Neural cell (in vitro differentiated cells): ENCODE results near the gene DUSP12. TPM values are rescaled to one million over a fixed set of nuclear protein-coding genes. Genes with fewer than 3 reads are reported as not detected.

Experiments
- H2AFZ ChIP-seq: fragments of 200-600, 300-800 bp; sonication (generic), shearing (Covaris generic); 2 replicates; pipeline ENCODE4 v1.6.0; 2014; ENCODE audit warnings: low read depth, mild to moderate bottlenecking, antibody characterized with exemption, low read length, moderate library complexity
- H3F3A ChIP-seq: fragments of 200-600 bp; shearing (Covaris generic); 2 replicates; pipeline ENCODE4 v1.6.1; 2016; ENCODE audit warnings: mild to moderate bottlenecking, moderate library complexity, mixed read lengths, antibody characterized with exemption, low read length; ENCODE audit not compliant: insufficient read depth, poor library complexity, severe bottlenecking
- H3K27ac ChIP-seq: fragments of 200-600, 300-800 bp; sonication (generic), shearing (Covaris generic); 2 replicates; pipeline ENCODE4 v1.5.1; 2014; ENCODE audit warnings: mild to moderate bottlenecking, low read length, moderate library complexity
- H3K27me3 ChIP-seq: fragments of 300-800, 200-600 bp; sonication (generic), shearing (Covaris generic); 2 replicates; pipeline ENCODE4 v1.6.0; 2014; ENCODE audit warnings: mild to moderate bottlenecking, low read depth, low read length, moderate library complexity; ENCODE audit not compliant: insufficient read depth
- H3K36me3 ChIP-seq: fragments of 300-800, 200-600 bp; sonication (generic), shearing (Covaris generic); 2 replicates; pipeline ENCODE4 v1.5.1; 2014; ENCODE audit warnings: mild to moderate bottlenecking, antibody characterized with exemption, low read length, moderate library complexity; ENCODE audit not compliant: insufficient read depth
- H3K4me2 ChIP-seq: fragments of 300-800, 200-600 bp; sonication (generic), shearing (Covaris generic); 2 replicates; pipeline ENCODE4 v1.6.0; 2014; ENCODE audit warnings: mild to moderate bottlenecking, low read length
- H3K4me3 ChIP-seq: fragments of 300-800, 200-600 bp; sonication (generic), shearing (Covaris generic); 2 replicates; pipeline ENCODE4 v1.5.1; 2014; ENCODE audit warnings: mild to moderate bottlenecking, low read length, moderate library complexity
- H3K79me2 ChIP-seq: fragments of 200-600 bp; shearing (Covaris generic); replicated peaks from 2 replicates; pipeline ENCODE4 v1.6.0; 2014; ENCODE audit warnings: mild to moderate bottlenecking, low read length, moderate library complexity; ENCODE audit not compliant: insufficient read depth
- H3K9ac ChIP-seq: fragments of 300-800, 200-600 bp; sonication (generic), shearing (Covaris generic); 2 replicates; pipeline ENCODE4 v1.6.1; 2016; ENCODE audit warnings: mild to moderate bottlenecking, low read length, mixed read lengths
- H3K9me2 ChIP-seq: fragments of 200-600 bp; shearing (Covaris generic); 2 replicates; pipeline ENCODE4 v1.6.1; 2016; ENCODE audit warnings: mild to moderate bottlenecking, low read length, mixed read lengths; ENCODE audit not compliant: insufficient read depth
- H3K9me3 ChIP-seq: fragments of 200-600, 300-800 bp; sonication (generic), shearing (Covaris generic); 2 replicates; pipeline ENCODE4 v1.6.1; 2016; ENCODE audit warnings: mild to moderate bottlenecking, mixed run types, low read length, moderate library complexity, mixed read lengths
- H4K20me1 ChIP-seq: fragments of 200-600 bp; shearing (Covaris generic); 2 replicates; pipeline ENCODE4 v1.6.1; 2016; ENCODE audit warnings: mild to moderate bottlenecking, mixed run types; ENCODE audit not compliant: insufficient read depth
- EP300 ChIP-seq: fragments of 450-650 bp; conservative IDR thresholded peaks from 2 replicates; pipeline ENCODE4 v1.6.1; 2014; ENCODE audit warnings: antibody characterized with exemption, mild to moderate bottlenecking, moderate library complexity; ENCODE audit not compliant: poor library complexity, severe bottlenecking
- EZH2 ChIP-seq: fragments of 200-600, 300-800 bp; shearing (Covaris generic), sonication (generic); IDR thresholded peaks from 2 replicates; pipeline ENCODE4 v1.6.1; 2014; ENCODE audit warnings: antibody characterized with exemption, low read length, borderline replicate concordance, mild to moderate bottlenecking; ENCODE audit not compliant: insufficient read depth, poor library complexity, severe bottlenecking
- MXI1 ChIP-seq: fragments of 450-650 bp; conservative IDR thresholded peaks from 2 replicates; pipeline ENCODE4 v1.6.1; 2014; ENCODE audit warnings: antibody characterized with exemption, mild to moderate bottlenecking; ENCODE audit not compliant: poor library complexity, severe bottlenecking
- POLR2AphosphoS5 ChIP-seq: IDR thresholded peaks from 2 replicates; pipeline ENCODE4 v1.6.1; 2012
- RAD21 ChIP-seq: fragments of 450-650 bp; conservative IDR thresholded peaks from 2 replicates; pipeline ENCODE4 v1.6.1; 2014; ENCODE audit warnings: antibody characterized with exemption, mild to moderate bottlenecking, moderate library complexity
- SMC3 ChIP-seq: fragments of 450-650 bp; conservative IDR thresholded peaks from 2 replicates; pipeline ENCODE4 v1.6.1; 2014; ENCODE audit warnings: antibody characterized with exemption, mild to moderate bottlenecking, moderate library complexity; ENCODE audit not compliant: poor library complexity
- TAF1 ChIP-seq: IDR thresholded peaks from 2 replicates; pipeline ENCODE4 v1.6.1; 2012; ENCODE audit warnings: low read depth
- polyA plus RNA-seq: library from polyadenylated mRNA; depleted of rRNA; stranded (reverse); fragments of >200 nt; gene quantifications from 2 replicates; pipeline ENCODE4 v1.2.3, GENCODE V29; 2014
- TF ChIP-seq, protein P1 (sequence below): fragments of 450-650 bp; IDR thresholded peaks from 2 replicates; pipeline ENCODE4 v1.5.1; 2014; ENCODE audit warnings: antibody characterized with exemption, mild to moderate bottlenecking, moderate library complexity; ENCODE audit not compliant: poor library complexity, severe bottlenecking
- TF ChIP-seq, protein P2 (sequence below): IDR thresholded peaks from 2 replicates; pipeline ENCODE4 v1.6.1; 2012; ENCODE audit warnings: borderline replicate concordance

The DUSP12 gene
- polyA plus RNA-seq, 1 donor from 2014 or later, result 209 TPM

DNA sequence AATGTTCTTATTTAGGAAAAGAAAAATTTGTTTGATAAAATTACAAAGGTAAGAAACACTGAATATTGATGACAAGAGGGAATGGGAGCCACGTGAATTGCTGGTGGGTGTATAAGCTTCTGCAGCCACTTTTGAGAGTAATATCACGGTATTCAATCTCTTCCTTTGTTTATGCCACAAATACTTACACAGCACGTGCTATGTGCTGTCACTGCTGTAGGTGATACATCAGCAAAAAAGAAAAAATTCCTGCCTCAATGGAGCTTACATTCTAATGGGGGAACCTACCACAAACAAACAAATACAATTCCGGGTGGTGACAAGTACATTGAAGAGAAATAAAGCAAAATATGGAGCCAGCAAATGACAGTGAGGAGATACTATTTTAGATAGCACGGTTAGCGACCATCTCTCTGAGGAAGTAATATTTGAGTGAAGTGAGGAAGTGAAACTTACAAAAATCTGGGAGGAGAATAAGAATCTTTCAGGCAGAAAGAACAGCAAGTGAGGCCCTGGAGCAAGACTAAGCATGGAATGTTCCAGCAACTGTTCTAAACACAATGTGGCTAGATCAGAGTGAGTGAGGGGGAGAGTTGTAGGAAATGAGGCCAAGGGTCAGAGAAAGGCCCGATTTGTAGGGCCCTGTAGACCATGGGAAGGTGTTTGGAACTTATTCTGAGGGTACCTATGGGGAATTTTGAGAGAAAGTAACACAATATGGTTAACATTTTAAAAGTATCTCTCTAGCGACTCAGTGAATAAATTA is 30.8 kb upstream of the DUSP12 start:
- Histone ChIP-seq H4K20me1 (no peaks in the 10 kb centered on the region), H3K9ac (no peak overlapping the region), H3K4me2 (no peak overlapping the region), H3K9me2 (no peaks in the 10 kb centered on the region), H3K4me3 (no peak overlapping the region), H3K27ac (no peak overlapping the region), H3K36me3 (no peaks in the 10 kb centered on the region), H3F3A (no peaks in the 10 kb centered on the region), H3K9me3 (no peaks in the 10 kb centered on the region), H3K79me2 (no peaks in the 10 kb centered on the region), H3K27me3 (peaks cover 5% of the 10 kb centered on the region), H2AFZ (no peak overlapping the region)
- TF ChIP-seq, protein P1, sequence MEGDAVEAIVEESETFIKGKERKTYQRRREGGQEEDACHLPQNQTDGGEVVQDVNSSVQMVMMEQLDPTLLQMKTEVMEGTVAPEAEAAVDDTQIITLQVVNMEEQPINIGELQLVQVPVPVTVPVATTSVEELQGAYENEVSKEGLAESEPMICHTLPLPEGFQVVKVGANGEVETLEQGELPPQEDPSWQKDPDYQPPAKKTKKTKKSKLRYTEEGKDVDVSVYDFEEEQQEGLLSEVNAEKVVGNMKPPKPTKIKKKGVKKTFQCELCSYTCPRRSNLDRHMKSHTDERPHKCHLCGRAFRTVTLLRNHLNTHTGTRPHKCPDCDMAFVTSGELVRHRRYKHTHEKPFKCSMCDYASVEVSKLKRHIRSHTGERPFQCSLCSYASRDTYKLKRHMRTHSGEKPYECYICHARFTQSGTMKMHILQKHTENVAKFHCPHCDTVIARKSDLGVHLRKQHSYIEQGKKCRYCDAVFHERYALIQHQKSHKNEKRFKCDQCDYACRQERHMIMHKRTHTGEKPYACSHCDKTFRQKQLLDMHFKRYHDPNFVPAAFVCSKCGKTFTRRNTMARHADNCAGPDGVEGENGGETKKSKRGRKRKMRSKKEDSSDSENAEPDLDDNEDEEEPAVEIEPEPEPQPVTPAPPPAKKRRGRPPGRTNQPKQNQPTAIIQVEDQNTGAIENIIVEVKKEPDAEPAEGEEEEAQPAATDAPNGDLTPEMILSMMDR, result no peak
- TF ChIP-seq RAD21 (no peak), EZH2 (no peak), SMC3 (no peak), EP300 (no peak), MXI1 (no peak), TAF1 (no peak), POLR2AphosphoS5 (no peak)
- TF ChIP-seq, protein P2, sequence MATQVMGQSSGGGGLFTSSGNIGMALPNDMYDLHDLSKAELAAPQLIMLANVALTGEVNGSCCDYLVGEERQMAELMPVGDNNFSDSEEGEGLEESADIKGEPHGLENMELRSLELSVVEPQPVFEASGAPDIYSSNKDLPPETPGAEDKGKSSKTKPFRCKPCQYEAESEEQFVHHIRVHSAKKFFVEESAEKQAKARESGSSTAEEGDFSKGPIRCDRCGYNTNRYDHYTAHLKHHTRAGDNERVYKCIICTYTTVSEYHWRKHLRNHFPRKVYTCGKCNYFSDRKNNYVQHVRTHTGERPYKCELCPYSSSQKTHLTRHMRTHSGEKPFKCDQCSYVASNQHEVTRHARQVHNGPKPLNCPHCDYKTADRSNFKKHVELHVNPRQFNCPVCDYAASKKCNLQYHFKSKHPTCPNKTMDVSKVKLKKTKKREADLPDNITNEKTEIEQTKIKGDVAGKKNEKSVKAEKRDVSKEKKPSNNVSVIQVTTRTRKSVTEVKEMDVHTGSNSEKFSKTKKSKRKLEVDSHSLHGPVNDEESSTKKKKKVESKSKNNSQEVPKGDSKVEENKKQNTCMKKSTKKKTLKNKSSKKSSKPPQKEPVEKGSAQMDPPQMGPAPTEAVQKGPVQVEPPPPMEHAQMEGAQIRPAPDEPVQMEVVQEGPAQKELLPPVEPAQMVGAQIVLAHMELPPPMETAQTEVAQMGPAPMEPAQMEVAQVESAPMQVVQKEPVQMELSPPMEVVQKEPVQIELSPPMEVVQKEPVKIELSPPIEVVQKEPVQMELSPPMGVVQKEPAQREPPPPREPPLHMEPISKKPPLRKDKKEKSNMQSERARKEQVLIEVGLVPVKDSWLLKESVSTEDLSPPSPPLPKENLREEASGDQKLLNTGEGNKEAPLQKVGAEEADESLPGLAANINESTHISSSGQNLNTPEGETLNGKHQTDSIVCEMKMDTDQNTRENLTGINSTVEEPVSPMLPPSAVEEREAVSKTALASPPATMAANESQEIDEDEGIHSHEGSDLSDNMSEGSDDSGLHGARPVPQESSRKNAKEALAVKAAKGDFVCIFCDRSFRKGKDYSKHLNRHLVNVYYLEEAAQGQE, result no peak

DNA sequence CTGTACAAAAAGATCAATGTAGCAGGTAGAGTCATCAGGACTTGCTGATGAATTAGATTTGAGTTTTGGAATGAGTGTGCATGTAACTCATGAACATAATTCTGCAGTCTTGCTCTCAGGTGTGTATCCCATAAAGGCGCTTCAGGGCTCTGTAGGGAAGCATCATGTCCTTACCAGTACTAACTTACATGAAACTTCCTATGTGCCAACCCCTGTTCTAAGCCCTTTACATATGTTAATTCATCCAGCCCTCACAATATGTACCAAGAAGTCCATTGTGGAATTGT is 30.3 kb upstream of the DUSP12 start:
- no peak overlapping the region for H2AFZ ChIP-seq
- no peak overlapping the region for H3K27ac ChIP-seq
- no peak overlapping the region for H3K4me2 ChIP-seq
- H3K9me2 ChIP-seq, result no peaks in the 10 kb centered on the region
- no peaks in the 10 kb centered on the region for H3K9me3 ChIP-seq
- H3K27me3 ChIP-seq, result peaks cover 5% of the 10 kb centered on the region
- H3K4me3 ChIP-seq, result no peak overlapping the region
- TF ChIP-seq EZH2 (no peak), RAD21 (no peak), TAF1 (no peak), MXI1 (no peak), EP300 (no peak), SMC3 (no peak), POLR2AphosphoS5 (no peak)
- TF ChIP-seq, protein P2, result no peak
- TF ChIP-seq, protein P1, result no peak
- no peaks in the 10 kb centered on the region for H4K20me1 ChIP-seq
- H3K36me3 ChIP-seq, result no peaks in the 10 kb centered on the region
- H3K9ac ChIP-seq, result no peak overlapping the region
- H3K79me2 ChIP-seq, result no peaks in the 10 kb centered on the region
- no peaks in the 10 kb centered on the region for H3F3A ChIP-seq
